ENCODE measurements around the gene MC5R.
"Not testable (repeated sequence)": the region's sequence is repeated elsewhere in the genome, so short reads cannot be mapped to it uniquely, and the experiment has no call there.

The MC5R gene

GRCh38 chr18:13810950-13811485, 12.9 kb upstream of the MC5R start:
- Mint-ChIP-seq H3K4me1 (ENCODE audit: low read depth) (no peaks in the 10 kb centered on the region), H3K27ac (no peak overlapping the region), H3K27me3 (peaks cover 11% of the 10 kb centered on the region), H3K4me3 (no peak overlapping the region), H3K36me3 (ENCODE audit: low read depth) (no peaks in the 10 kb centered on the region), H3K9me3 (no peaks in the 10 kb centered on the region)
- intact Hi-C loops (cut with micrococcal nuclease): loop anchor here (5.0 kb wide), 1 partner anchor 259 kb away; no protein-coding TSS in a partner anchor

- H3K27ac Mint-ChIP-seq: no peak overlapping the region
These were observed 12.0 kb upstream of the MC5R start for GRCh38 chr18:13811993-13812392.

GRCh38 chr18:13813271-13813849, 10.6 kb upstream of the MC5R start:
- no peaks in the 10 kb centered on the region for H3K36me3 Mint-ChIP-seq (ENCODE audit: low read depth)
- no peak overlapping the region for H3K27ac Mint-ChIP-seq
- H3K4me3 Mint-ChIP-seq: no peak overlapping the region
- H3K27me3 Mint-ChIP-seq: peaks cover 6% of the 10 kb centered on the region
- intact Hi-C loops (cut with micrococcal nuclease): loop anchor here (5.0 kb wide), 1 partner anchor 261 kb away; no protein-coding TSS in a partner anchor
- no peaks in the 10 kb centered on the region for H3K9me3 Mint-ChIP-seq
- no peaks in the 10 kb centered on the region for H3K4me1 Mint-ChIP-seq (ENCODE audit: low read depth)

More at GRCh38 chr18:13811993-13812392, 12.0 kb upstream of the MC5R start:
- Mint-ChIP-seq H3K4me3 (no peak overlapping the region), H3K27me3 (peaks cover 6% of the 10 kb centered on the region), H3K4me1 (ENCODE audit: low read depth) (no peaks in the 10 kb centered on the region), H3K9me3 (no peaks in the 10 kb centered on the region), H3K36me3 (ENCODE audit: low read depth) (no peaks in the 10 kb centered on the region)
- intact Hi-C loops (cut with micrococcal nuclease): loop anchor here (5.0 kb wide), 1 partner anchor 260 kb away; no protein-coding TSS in a partner anchor

- H3K27ac Mint-ChIP-seq: no peak overlapping the region
- H3K9me3 Mint-ChIP-seq: no peaks in the 10 kb centered on the region
- intact Hi-C loops (cut with micrococcal nuclease): loop anchor here (10.0 kb wide), 1 partner anchor 589 kb away; no protein-coding TSS in a partner anchor
- H3K27me3 Mint-ChIP-seq: peaks cover 32% of the 10 kb centered on the region
- no peak overlapping the region for H3K4me3 Mint-ChIP-seq
- no peaks in the 10 kb centered on the region for H3K36me3 Mint-ChIP-seq (ENCODE audit: low read depth)
- H3K4me1 Mint-ChIP-seq (ENCODE audit: low read depth): no peaks in the 10 kb centered on the region
These were observed 2.3 kb downstream of the MC5R start for GRCh38 chr18:13826209-13826608.

GRCh38 chr18:13831864-13832508, 8.0 kb downstream of the MC5R start:
- Mint-ChIP-seq H3K36me3 (ENCODE audit: low read depth) (no peaks in the 10 kb centered on the region), H3K4me3 (no peak overlapping the region), H3K4me1 (ENCODE audit: low read depth) (no peaks in the 10 kb centered on the region), H3K9me3 (no peaks in the 10 kb centered on the region), H3K27ac (no peak overlapping the region), H3K27me3 (peaks cover 18% of the 10 kb centered on the region)
- intact Hi-C loops (cut with micrococcal nuclease): no loop called here

GRCh38 chr18:13834496-13835015, 10.6 kb downstream of the MC5R start:
- Mint-ChIP-seq H3K27ac (no peak overlapping the region), H3K36me3 (ENCODE audit: low read depth) (no peaks in the 10 kb centered on the region), H3K27me3 (peaks cover 19% of the 10 kb centered on the region), H3K9me3 (no peaks in the 10 kb centered on the region), H3K4me1 (ENCODE audit: low read depth) (no peaks in the 10 kb centered on the region), H3K4me3 (no peak overlapping the region)
- intact Hi-C loops (cut with micrococcal nuclease): no loop called here

GRCh38 chr18:13835202-13835601, 11.3 kb downstream of the MC5R start:
- intact Hi-C loops (cut with micrococcal nuclease): no loop called here
- Mint-ChIP-seq H3K4me1 (ENCODE audit: low read depth) (no peaks in the 10 kb centered on the region), H3K36me3 (ENCODE audit: low read depth) (no peaks in the 10 kb centered on the region), H3K27me3 (peaks cover 19% of the 10 kb centered on the region), H3K4me3 (no peak overlapping the region), H3K9me3 (no peaks in the 10 kb centered on the region), H3K27ac (no peak overlapping the region)

GRCh38 chr18:13836559-13836958, 12.6 kb downstream of the MC5R start:
- H3K27me3 Mint-ChIP-seq: peaks cover 16% of the 10 kb centered on the region
- no peak overlapping the region for H3K4me3 Mint-ChIP-seq
- intact Hi-C loops (cut with micrococcal nuclease): no loop called here
- H3K9me3 Mint-ChIP-seq: no peaks in the 10 kb centered on the region
- no peak overlapping the region for H3K27ac Mint-ChIP-seq
- no peaks in the 10 kb centered on the region for H3K36me3 Mint-ChIP-seq (ENCODE audit: low read depth)
- no peaks in the 10 kb centered on the region for H3K4me1 Mint-ChIP-seq (ENCODE audit: low read depth)

- Mint-ChIP-seq H3K36me3 (ENCODE audit: low read depth) (no peaks in the 10 kb centered on the region), H3K27ac (no peak overlapping the region), H3K9me3 (peaks cover 44% of the 10 kb centered on the region), H3K27me3 (no peaks in the 10 kb centered on the region), H3K4me1 (ENCODE audit: low read depth) (no peaks in the 10 kb centered on the region), H3K4me3 (no peak overlapping the region)
- intact Hi-C loops (cut with micrococcal nuclease): no loop called here
These were observed 25.8 kb downstream of the MC5R start for GRCh38 chr18:13849791-13850190.

GRCh38 chr18:13862898-13863297, 38.9 kb downstream of the MC5R start:
- H3K4me1 Mint-ChIP-seq (ENCODE audit: low read depth); H3K36me3 Mint-ChIP-seq (ENCODE audit: low read depth); H3K27me3 Mint-ChIP-seq; H3K9me3 Mint-ChIP-seq; intact Hi-C loops (cut with micrococcal nuclease); H3K4me3 Mint-ChIP-seq; H3K27ac Mint-ChIP-seq: not testable (repeated sequence)

- no peak overlapping the region for H3K27ac Mint-ChIP-seq
- intact Hi-C loops (cut with micrococcal nuclease): no loop called here
- H3K36me3 Mint-ChIP-seq (ENCODE audit: low read depth): no peaks in the 10 kb centered on the region
- no peaks in the 10 kb centered on the region for H3K4me1 Mint-ChIP-seq (ENCODE audit: low read depth)
- no peak overlapping the region for H3K4me3 Mint-ChIP-seq
- H3K27me3 Mint-ChIP-seq: peaks cover 35% of the 10 kb centered on the region
- no peaks in the 10 kb centered on the region for H3K9me3 Mint-ChIP-seq
These were observed 44.7 kb downstream of the MC5R start for GRCh38 chr18:13868501-13869271.

- intact Hi-C loops (cut with micrococcal nuclease): no loop called here
- no peak overlapping the region for H3K27ac Mint-ChIP-seq
- H3K4me1 Mint-ChIP-seq (ENCODE audit: low read depth): no peaks in the 10 kb centered on the region
- H3K4me3 Mint-ChIP-seq: no peak overlapping the region
- H3K36me3 Mint-ChIP-seq (ENCODE audit: low read depth): no peaks in the 10 kb centered on the region
- H3K9me3 Mint-ChIP-seq: no peaks in the 10 kb centered on the region
- peaks cover 31% of the 10 kb centered on the region for H3K27me3 Mint-ChIP-seq
These were observed 47.8 kb downstream of the MC5R start for GRCh38 chr18:13871701-13872100.

- intact Hi-C loops (cut with micrococcal nuclease): no loop called here
- Mint-ChIP-seq H3K36me3 (ENCODE audit: low read depth) (no peaks in the 10 kb centered on the region), H3K4me1 (ENCODE audit: low read depth) (no peaks in the 10 kb centered on the region), H3K4me3 (no peak overlapping the region), H3K27me3 (peaks cover 28% of the 10 kb centered on the region), H3K27ac (no peak overlapping the region), H3K9me3 (no peaks in the 10 kb centered on the region)
These were observed 48.4 kb downstream of the MC5R start for GRCh38 chr18:13872373-13872772.

- Mint-ChIP-seq H3K9me3 (no peaks in the 10 kb centered on the region), H3K36me3 (ENCODE audit: low read depth) (no peaks in the 10 kb centered on the region), H3K27ac (no peak overlapping the region), H3K4me1 (ENCODE audit: low read depth) (no peaks in the 10 kb centered on the region), H3K27me3 (peaks cover 26% of the 10 kb centered on the region), H3K4me3 (no peak overlapping the region)
- intact Hi-C loops (cut with micrococcal nuclease): no loop called here
These were observed 49.0 kb downstream of the MC5R start for GRCh38 chr18:13872932-13873331.
